HL-60/S4 (cell line): ENCODE results near the gene METTL23.

Experiments
- in situ Hi-C: fragments of 300-500 bp; cut with MboI; formaldehyde crosslinking; loops from 2 replicates; pipeline ENCODE4 v1.14.3; 2022; ENCODE audit warnings: low sequenced_read_pairs

METTL23 gene

GRCh38 chr17:76755285-76755684 is 28.6 kb downstream of the METTL23 start:
- in situ Hi-C loops, result no loop called here

GRCh38 chr17:76757256-76757655 is 30.6 kb downstream of the METTL23 start:
- in situ Hi-C loops, result no loop called here

DNA sequence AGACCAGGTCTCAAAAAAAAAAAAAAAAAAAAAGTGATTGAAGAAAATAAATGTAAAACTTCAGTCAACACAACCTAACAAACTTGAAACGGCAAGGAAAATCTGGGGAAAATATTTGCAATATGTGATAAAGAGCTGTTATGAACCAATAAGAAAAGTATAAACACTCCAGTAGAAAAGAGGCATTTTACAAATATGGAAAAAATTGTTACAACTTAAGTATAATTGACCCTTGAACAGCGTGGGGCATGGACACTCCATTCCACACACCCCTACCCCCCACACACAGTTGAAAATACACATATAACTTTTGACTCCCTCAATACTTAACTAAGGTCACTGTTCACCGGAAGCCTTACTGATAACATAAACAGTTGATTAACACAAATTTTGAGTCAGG is 31.9 kb downstream of the METTL23 start:
- in situ Hi-C loops, result no loop called here

- in situ Hi-C loops, result no loop called here
Observed at GRCh38 chr17:76772842-76773525, 46.3 kb downstream of the METTL23 start.

- in situ Hi-C loops, result no loop called here
Observed at GRCh38 chr17:76775021-76775600, 48.5 kb downstream of the METTL23 start.

- in situ Hi-C loops, result no loop called here
Observed at GRCh38 chr17:76781056-76781982, 54.7 kb downstream of the METTL23 start.

DNA sequence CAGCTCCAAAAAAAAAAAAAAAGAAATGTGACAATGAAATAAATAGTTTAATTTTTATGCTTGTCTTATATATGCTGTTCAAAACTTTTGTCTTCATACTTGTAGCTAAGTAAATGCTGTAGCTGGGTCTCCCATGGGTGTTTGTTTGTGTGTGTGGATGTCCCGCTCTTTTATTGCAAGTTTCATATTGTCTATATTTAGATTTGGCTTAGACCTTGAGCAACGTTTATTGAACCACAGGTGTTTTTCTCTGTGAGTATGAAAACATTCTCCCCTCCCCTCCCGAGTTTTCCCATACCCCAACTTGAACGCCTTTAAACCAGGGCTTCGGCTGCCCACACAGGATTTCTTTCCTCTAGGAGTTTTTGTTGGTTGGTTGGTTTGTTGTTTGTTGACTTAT is 56.5 kb downstream of the METTL23 start:
- in situ Hi-C loops, result no loop called here
